ENCODE results near the gene LRRC53. TPM values are rescaled to one million over a fixed set of nuclear protein-coding genes. Genes with fewer than 3 reads are reported as not detected.

Gene LRRC53
- total and polyA plus RNA-seq, 8 donors, result not detected

DNA sequence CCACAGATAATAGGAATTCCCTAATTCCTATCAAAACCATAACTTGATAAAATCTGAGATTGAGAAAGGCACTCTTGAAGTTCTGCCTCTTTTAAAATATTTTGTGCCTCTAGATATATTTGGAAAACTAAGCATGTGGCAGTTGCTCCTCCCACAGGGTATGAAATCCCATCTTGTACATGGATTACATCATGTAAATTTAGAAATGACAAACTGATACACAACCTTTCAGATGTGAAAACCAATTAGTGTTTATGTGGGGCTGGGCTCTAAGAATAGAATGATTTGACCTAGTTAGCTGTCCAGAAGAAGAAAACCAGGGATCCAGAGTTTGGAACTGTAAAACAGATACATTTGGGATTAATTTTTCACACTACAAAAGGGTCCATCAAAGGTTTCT, 15.7 kb downstream of the LRRC53 start:
- Histone ChIP-seq H3K27ac (no peak overlapping the region), H3K9me3 (no peaks in the 10 kb centered on the region), H3K4me1 (no peaks in the 10 kb centered on the region), H3K36me3 (no peaks in the 10 kb centered on the region), H3K4me3 (no peak overlapping the region), H3K27me3 (no peaks in the 10 kb centered on the region)
- TF ChIP-seq, protein P1, sequence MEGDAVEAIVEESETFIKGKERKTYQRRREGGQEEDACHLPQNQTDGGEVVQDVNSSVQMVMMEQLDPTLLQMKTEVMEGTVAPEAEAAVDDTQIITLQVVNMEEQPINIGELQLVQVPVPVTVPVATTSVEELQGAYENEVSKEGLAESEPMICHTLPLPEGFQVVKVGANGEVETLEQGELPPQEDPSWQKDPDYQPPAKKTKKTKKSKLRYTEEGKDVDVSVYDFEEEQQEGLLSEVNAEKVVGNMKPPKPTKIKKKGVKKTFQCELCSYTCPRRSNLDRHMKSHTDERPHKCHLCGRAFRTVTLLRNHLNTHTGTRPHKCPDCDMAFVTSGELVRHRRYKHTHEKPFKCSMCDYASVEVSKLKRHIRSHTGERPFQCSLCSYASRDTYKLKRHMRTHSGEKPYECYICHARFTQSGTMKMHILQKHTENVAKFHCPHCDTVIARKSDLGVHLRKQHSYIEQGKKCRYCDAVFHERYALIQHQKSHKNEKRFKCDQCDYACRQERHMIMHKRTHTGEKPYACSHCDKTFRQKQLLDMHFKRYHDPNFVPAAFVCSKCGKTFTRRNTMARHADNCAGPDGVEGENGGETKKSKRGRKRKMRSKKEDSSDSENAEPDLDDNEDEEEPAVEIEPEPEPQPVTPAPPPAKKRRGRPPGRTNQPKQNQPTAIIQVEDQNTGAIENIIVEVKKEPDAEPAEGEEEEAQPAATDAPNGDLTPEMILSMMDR (IDR thresholded peaks at IDR 0.05), result no peak
- intact Hi-C loops (cut with DNase I), result no loop called here
- DNase-seq, result no peak
- no peak for ATAC-seq

DNA sequence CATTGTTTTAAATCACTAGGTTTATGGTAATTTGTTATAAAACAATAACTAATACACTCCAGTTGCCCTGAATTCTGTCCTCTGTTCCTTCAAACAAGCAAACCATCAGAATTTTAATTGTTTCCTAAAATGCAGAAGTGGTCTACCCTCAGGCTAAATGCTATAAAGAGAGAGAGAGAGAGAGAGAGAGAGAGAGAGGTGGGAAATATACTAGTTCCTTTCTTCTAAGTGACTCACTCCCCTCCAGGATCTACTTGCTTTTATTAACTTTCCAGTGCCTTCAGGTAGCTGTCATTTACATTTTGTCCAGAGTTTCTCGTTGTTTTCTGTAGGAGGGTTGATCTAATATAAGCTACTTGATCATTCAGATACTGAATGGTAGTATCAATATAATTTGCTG, 26.4 kb downstream of the LRRC53 start:
- DNase-seq (no peak), ATAC-seq (no peak)
- TF ChIP-seq, protein P1 (IDR thresholded peaks at IDR 0.05), result no peak
- no peaks in the 10 kb centered on the region for H3K36me3 ChIP-seq
- intact Hi-C loops (cut with DNase I), result no loop called here
- H3K9me3 ChIP-seq, result no peaks in the 10 kb centered on the region
- H3K4me1 ChIP-seq, result no peaks in the 10 kb centered on the region
- H3K27ac ChIP-seq, result no peak overlapping the region
- no peak overlapping the region for H3K4me3 ChIP-seq
- no peaks in the 10 kb centered on the region for H3K27me3 ChIP-seq

DNA sequence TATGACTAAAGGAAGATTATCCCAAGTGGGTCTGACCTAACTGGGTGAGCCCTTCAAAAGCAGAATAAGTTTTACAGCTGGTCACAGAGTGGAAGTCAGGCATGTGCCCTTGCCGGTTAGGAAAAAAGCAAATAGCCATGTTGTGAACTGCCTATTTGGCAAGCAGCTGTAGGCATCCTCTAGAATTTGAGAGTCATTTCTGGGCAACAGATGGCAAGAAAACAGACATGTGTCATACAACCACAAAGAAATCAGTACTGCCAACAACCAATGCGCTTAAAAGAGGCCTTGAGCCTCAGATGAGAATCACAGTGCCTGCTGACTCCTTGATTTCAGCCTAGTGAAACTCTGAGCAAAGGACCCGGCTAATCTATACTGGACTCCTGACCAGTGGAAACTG, 26.8 kb downstream of the LRRC53 start:
- Histone ChIP-seq H3K27ac (no peak overlapping the region), H3K4me1 (no peaks in the 10 kb centered on the region), H3K4me3 (no peak overlapping the region), H3K36me3 (no peaks in the 10 kb centered on the region), H3K27me3 (no peaks in the 10 kb centered on the region), H3K9me3 (no peaks in the 10 kb centered on the region)
- DNase-seq (no peak), ATAC-seq (no peak)
- TF ChIP-seq, protein P1 (IDR thresholded peaks at IDR 0.05), result no peak
- intact Hi-C loops (cut with DNase I), result no loop called here

DNA sequence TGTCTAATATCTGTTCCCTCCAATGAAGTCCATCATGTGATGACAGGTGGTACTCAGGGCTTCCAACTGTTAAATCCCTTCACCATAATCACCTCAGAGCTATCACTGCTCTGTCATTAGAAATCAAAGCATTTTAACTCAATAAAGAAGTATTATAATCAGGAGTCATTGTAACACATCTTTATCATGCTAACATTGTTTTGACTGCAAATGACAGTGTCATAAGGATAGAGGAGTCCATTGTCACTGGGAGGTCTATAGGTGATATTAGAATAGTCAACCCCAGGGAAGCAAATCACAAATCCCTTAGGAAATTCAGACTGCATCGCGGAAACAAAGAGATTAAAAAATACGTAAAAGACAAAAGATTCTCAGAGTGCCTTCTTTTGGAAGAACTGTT, 30.8 kb downstream of the LRRC53 start:
- H3K27me3 ChIP-seq, result no peaks in the 10 kb centered on the region
- no peaks in the 10 kb centered on the region for H3K4me1 ChIP-seq
- no peak overlapping the region for H3K27ac ChIP-seq
- DNase-seq (no peak), ATAC-seq (no peak)
- H3K9me3 ChIP-seq, result no peaks in the 10 kb centered on the region
- no peaks in the 10 kb centered on the region for H3K36me3 ChIP-seq
- intact Hi-C loops (cut with DNase I), result no loop called here
- TF ChIP-seq, protein P1 (IDR thresholded peaks at IDR 0.05), result no peak
- no peak overlapping the region for H3K4me3 ChIP-seq

DNA sequence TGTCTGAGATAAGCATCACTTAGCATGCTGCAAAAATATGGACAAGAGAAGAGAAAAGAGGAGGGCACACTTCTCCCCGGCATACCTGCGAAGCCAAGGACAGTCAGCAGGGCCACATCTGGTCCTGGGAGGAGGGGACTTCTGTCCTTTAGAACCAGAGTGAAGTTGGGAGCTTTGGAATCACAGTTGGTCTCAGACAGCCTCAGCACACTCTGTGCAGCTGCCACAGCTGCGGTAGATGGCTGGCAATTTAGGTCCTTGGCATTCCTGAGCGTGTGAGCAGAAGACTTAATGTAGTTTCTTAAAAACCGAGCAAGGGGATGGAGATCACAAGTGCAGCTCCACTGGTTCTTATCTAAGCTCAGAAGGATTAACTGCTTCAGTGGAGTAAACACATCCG, 32.3 kb downstream of the LRRC53 start:
- intact Hi-C loops (cut with DNase I), result no loop called here

More for the DNA sequence above, 32.3 kb downstream of the LRRC53 start:
- ATAC-seq (no peak), DNase-seq (no peak)
- TF ChIP-seq, protein P1 (IDR thresholded peaks at IDR 0.05), result no peak
- Histone ChIP-seq H3K4me1 (no peaks in the 10 kb centered on the region), H3K9me3 (no peaks in the 10 kb centered on the region), H3K4me3 (no peak overlapping the region), H3K27me3 (no peaks in the 10 kb centered on the region), H3K36me3 (no peaks in the 10 kb centered on the region), H3K27ac (no peak overlapping the region)
